Stimulated activated CD4-positive, alpha-beta T cell treated with anti-CD3 and anti-CD28 coated beads, TNF-alpha, amount 100 ng/mL, for 48 hours (primary cell): ENCODE data around the gene TBC1D1.

ENCODE experiments used
- DNase-seq, 3 donors: peaks; one replicate each; pipeline ENCODE4 v3.0.0-alpha.2; 2020; ENCODE audit warnings: low read depth in 3 of 3

Gene TBC1D1

DNA sequence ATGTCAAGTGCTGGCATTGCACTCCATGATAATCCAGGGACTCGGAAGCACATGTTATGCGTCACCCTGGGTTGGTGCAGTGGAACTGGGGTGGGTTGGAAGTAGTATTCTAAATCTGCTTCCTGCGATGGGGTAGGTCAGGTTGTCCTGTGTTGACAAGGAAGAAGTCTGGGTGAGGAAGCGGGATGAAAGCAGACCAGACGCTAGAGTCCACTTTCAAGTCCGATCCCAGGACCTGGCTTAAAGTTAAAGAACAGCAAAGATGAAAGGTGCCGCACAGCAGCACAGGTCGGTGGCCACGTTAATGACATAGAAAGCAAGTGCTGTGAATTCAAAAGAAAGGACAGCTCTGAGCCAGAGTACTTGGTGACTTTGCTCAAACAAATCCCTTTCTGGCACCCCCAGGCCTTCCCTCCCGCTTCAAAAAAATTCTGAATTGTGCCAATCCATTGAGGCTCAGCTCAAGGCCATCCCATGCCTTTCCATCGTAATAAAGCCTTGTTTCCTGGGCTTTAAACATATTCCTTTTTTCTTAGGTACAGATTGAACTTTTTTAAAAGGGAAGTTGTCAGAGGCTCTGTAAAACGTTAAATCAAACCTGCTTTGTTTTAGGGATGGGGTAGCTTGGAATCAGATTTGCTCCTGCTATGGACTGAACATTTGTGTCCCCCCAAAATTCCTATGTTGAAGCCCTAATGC, 187.1 kb downstream of the TBC1D1 start:
- no peak for DNase-seq

DNA sequence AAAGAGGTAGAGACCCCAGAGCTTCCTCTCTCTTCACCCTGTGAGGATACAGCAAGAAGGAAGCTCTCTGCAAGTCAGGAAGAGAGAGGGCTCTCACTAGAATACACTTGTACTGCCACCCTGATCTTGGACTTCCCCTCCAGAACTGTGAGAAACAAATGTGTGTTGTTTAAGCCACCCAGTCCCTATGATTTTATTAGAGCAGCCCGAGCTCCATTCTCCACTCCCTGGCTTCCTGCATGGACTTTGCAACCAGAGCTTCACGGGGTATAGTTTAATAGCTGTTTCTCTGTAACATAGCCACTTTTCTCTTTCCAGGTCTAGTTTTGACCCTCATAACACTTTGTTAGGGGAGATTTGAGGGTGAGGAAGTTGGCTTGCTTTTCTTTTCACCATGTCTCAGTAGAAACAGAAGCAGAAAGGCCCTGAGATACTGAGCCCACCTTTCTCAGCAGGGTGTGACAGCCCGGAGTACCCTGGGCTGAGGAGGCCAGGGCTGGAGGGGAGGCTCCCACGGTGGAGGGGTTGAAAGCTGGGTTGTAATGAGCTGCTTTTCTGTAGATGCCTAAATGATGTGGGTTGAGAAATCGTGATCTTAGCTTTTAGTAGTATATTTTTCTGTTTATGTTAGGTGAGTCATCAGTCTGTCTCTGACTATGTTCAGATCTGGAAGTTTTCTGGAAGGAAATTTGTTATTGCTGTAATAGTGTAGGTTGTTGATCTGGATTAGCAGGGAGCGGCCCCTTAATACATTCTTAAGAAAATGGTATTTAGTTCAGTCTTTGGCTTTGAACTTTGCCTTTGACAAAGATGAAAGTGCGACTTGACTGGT, 187.9 kb downstream of the TBC1D1 start:
- DNase-seq = no peak

DNA sequence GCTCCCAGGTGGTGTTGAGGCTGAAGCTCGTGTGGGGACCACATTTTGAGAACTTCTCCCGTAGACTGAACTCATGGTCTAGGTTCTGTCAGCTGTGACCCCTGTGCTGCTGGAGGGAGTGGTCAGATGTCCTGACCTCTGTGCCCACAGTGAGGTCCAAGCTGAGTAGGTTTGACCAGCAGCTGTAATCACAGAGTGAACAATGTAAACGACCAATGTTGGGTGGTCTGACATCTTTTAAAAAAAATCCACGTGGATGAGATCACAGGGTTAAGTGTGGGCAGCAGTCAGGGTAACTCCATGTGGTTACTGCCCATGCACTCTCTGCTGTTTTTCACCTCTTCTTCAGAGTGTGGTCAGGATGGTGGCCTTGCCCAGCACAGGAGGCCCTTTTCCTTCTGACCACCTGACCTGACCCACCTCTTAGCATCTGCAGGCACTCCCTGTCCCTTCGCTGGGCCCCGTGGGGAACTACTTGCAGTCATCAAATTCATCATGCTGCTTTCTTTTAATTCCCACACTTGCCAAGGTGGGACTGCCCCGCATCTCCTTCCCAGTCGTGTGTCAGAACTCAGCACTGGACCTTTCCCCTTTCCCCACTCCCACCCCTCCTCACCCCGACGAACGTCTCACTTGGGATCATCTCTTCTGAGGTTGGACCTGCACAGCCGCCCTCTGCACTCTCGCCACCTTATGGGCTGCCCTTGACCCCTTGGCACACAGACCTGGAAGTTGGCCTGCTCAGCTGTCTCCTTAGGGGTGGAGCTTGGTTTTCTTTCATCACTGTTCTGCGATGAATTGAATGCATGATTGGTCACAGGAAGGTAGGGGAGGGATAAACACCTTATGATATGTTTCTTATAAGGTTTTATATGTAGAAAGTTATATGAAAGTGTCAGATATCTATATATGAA, 189.4 kb downstream of the TBC1D1 start:
- DNase-seq = no peak

DNA sequence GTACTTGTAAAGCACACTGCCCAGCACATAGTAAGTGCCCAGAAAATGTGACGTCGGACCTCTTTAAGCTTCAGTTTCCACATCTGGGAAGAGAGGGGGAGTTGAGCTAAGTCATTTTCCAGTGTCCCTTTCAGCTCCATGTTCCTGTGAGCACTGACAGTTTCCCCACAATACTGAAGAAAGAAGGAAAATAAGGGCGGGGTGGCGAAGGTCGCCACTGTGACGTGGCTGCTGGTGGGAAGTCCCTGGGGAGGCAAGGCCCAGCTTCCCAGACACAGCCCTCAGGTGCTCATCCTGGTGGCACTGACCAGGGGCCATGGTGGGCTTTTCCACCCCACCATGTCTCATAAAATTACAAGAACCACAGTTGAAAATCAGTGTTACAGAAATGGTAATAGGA, 191.1 kb downstream of the TBC1D1 start:
- DNase-seq = no peak

DNA sequence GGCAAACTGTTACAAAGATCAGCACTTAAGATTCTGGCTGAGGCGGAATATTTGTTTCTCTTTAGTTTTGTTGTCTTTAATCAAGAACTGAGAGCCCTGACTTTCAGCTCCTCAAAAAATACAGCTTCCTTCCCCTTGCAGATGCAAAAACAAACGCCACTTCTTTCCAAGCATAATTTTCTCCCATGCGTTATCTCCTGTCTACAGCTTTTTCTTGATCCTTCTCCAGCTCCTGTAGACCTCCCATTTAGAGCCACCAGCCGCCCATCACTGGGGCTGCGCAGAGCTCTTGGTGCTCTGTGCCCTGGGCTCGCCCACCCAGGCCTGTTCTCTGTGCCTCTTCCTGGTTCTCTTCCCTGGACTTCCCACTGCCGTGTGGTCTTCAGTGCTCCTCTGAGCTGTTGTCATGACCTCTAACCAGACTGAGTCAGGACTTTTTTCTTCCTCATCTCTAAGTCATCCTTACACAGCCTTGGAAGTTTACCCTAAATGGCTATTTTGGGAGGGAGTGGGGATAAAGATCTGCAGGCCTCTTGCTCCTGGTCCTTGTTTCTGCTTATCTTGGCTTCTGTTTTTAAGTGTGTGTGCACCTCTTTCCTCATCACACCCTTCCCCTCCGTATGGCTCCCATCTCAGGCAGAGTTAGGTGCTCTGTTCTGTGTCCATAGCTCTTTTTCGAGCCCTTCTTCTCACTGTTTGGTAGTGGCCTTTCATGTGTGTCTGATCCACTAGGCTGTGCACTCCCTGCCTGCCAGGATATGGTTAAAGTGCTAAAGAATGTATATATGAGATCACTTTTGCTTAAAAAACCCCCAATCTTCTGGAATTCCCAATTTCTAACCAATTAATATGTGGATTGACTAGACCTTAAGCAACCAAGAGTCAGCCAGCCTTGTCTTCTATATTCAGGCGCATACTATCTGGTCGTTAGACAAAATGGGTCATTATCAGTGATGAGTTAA, 191.8 kb downstream of the TBC1D1 start:
- no peak for DNase-seq

DNA sequence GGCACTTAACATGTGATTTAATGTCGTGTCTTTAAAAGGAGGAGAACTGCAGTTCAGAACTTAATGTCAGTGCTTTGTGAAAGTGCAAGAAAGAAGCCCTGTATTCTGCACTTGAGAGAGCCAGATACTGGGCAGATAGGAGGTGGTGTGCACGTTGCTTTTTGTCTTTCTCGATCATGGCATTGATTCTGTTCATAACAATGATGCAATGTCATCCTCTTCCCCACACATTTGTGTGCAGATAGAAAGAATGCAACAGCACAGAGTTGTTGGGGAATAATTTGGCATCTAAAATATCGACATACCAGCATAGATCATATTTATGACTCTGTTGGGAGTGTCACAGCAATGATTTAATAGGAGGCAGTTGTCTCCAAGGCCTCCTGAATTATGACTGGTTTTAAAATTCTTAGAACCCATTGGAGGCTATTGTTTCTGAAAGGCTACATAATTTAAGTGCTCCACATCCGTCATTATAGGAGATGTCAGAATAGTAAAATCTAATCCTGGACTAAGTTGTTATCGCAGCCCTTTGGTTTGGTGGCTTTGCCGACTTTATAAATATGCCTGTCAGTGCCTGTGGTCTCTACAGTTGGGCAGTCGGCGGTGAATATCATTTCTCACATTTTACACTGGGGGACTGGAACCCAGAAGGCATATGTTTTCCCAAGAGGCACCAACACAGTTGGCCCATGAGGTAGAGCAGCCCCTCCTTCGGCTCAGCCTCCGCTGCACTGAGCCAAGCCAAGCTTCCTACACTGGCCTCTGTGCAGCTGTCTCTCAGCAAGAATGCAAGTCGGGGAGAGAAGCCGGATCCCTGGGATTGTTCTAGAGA, 194.2 kb downstream of the TBC1D1 start:
- no peak for DNase-seq

DNA sequence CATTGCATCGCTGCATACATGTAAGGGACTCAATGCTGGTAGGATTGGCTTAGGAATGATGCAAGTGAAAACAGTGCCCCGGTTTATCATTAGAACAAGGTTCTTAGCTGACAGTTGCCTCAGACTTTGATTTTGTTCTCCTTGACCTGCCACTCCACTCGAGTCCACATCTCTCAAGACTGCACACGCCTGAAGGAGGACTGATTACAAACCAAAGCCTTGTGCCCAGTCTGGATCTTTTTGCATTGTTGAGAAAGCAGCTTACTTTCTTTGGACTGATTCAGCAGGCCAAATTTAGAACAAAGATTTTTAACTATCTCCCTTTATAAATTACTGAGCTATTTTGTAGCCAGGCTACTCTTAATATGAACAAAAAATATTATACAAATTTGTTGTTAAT, 194.9 kb downstream of the TBC1D1 start:
- no peak for DNase-seq

DNA sequence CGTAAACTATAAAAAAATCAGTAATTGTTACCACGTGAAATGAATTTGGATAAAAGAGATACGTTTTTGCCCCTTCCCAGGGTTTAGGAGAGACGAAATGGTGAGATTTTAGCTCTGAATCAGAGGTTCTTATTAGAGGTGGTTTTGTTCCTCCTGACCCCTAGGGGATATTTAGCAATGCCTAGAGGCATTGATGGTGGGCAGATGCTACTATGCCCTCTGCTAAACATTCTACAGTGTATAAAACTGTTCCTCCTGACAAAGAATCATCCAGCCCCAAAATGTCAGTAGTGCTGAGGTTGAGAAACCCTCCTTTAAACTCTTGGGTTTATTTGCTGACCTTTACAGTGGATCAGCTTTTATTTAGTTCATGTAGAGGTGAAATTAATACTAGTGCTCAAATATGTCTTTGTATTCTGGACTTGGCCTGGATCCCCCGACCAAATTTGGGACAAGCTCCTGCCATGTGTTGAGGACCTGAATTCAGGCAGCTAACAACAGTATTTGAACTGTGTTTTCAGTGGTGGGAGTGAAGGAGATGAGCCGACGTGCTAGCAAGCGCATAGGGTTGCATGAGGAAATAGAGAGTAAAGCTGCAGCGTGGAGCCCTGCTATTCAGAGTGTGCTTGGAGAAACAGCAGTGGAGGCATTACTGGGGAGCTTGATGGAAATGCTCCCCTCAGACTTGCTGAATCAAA, 195.4 kb downstream of the TBC1D1 start:
- no peak for DNase-seq

DNA sequence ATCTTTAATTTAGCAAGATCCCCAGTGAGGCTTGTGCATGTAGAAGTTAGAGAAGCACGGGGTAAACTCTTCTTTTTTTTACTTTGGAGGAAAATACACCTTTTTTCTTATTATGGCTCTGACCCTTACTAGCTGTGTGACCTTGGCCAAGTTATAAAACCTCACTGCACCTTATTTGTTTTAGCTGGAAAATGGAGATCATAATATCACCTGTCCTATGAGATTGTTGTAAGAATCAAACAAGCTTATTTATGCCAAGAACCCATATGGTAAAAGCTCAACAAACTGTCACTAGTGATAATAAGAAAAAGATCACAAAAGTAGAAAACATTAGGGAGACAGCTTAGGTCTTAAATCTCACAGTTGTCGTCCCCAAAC, 196.0 kb downstream of the TBC1D1 start:
- no peak for DNase-seq

DNA sequence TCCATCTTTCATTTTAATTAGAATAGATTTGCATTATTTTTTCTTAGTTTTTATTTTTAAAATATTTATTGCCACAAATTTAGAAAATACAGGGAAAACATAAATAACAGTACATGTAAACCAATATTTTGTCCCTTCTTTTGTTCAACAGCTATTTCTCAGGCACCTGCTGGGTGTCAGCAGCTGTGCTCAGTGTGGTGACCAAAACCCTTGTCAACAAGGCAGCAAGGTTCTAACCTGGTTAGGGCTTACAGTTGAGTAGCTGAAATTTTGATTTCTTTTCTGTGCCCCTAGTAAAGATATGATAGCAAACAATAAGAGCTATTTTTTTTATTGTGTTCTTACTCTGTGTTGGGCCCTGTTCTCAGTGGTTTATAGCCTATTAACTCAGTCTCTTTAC, 197.4 kb downstream of the TBC1D1 start:
- no peak for DNase-seq

DNA sequence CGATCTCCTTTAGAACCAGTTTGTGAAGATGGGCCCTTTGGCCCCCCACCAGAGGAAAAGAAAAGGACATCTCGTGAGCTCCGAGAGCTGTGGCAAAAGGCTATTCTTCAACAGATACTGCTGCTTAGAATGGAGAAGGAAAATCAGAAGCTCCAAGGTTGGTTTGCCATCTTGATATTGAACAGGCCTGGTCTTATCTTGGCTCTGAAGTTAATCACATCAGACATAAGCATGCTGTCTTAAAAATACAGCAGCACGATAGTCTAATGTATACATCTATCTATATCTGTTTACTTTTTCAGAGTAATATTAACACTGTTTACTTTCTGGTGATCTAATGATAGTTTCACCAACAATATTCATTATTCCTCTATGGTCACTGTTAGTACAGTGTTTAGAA, 199.1 kb downstream of the TBC1D1 start:
- DNase-seq = no peak

DNA sequence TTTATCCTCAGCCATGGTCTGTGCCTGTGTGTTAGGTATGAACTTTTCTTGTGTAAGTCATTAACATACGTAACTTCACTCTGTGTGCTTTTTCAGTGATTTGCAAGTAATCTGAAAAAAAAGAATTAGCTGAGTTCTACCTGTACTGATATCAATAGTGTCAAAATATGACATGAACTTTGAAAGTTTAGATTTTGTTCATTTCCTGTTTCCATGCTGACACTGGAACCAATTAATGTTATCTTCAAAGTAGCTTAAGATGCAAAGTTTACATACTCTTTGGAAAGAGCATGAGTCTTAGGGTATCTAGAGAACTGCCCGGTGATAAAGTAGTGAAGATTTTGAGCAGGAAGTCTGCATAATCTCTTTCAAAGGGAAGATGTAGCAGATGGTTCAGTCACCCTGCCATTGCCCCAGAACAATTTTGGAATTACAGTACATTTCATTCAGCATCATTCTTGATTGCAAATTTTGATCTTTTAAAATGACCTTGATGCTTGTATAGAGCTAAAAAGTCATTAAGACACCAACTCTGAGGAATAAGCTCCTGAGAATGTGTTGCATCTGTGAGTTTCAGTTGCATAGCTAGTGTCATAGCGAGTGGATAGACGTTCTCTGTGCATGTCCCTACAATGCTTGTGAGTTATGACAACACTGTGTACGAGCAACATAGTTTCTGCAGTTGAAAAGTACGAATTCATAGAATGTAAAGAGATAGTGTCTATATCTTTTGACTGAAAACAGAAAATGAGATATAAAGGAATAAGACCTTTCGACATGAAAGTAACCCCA, 199.8 kb downstream of the TBC1D1 start:
- no peak for DNase-seq

DNA sequence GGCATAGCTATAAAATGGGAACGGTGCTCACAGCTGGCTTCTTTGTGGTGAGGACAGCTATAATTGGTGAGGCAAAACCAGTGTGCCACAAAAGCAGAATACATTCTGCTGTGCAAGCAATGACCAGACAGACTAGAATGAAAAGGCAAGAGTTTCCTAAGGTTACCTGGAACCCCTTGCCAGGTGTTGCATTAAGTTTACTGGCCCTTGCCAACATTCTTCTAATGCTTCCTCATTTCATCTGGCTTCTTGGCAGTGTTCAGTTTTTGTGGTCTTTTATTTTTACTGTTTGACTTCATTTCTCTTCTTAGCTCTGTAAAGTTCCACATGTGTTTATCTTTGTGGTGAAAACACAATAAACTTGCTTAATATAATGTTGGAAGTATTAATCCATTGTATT, 200.8 kb downstream of the TBC1D1 start:
- no peak for DNase-seq

DNA sequence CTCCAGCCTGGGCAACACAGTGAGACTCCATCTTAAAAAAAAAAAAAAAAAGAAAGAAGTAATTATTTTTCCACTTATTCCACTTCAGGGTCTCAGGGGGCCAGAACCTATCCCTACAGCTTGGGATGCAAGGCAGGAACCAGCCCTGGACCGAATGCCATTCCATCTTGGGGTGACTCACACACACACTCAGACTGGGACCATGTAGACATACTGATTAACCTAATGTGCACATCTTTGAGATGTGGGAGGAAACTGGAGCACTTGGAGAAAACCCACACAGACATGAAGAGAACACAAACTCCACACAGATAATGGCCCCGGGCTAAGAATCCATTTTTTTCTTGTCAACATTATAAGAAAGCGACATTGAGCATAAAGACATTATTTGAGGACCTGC, 201.8 kb downstream of the TBC1D1 start:
- DNase-seq = no peak

DNA sequence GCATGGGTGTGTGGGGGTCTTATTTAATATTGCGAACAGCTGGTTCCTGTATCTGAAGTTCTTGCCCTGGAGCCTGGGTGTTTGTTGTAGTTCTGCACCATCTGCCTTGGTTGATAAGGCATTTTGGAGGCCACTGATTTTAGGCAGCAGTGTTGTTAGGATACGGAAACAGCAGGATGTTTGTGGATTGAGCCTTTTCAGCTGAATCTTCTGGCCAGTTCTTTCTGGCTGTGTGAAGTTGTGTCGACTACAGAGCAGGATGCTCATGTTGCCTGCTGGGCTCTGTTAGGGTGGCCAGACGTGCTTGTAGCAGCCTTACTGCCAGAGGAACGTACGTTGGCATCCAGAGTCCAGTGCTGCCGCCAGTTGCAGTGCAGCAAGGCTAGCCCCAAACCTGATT, 203.5 kb downstream of the TBC1D1 start:
- DNase-seq = no peak

DNA sequence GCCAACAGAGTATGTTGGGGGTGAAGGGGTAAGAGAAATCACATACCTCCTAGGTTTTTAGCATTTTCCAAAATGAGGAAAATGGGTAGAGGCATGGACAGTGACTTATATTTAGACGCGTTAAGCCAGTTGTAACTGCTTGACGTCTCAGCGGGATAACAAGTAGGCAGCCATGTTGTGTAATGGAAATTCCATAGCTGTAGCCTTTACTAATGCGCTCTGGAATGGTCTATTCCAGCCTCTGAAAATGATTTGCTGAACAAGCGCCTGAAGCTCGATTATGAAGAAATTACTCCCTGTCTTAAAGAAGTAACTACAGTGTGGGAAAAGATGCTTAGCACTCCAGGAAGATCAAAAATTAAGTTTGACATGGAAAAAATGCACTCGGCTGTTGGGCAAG, 204.8 kb downstream of the TBC1D1 start:
- DNase-seq = no peak

DNA sequence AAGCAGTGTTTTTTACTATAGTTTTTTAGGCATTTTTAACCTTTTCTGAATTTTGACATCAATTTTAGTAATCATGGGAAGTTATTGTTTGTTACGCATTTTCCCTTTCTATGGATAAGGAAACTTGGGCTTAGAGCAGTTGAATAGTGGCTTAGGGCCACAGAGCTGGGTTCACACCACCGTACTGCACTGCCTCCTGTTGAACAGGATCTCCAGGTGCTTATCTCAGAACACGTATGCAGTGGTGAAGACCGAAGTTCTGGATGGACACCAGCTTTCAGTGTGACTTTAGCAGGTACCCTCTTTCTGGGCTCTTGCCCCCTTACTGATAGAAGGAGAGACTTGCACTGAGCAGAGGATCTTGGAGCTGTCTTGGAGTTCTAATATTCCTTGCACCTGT, 206.9 kb downstream of the TBC1D1 start:
- DNase-seq = no peak

DNA sequence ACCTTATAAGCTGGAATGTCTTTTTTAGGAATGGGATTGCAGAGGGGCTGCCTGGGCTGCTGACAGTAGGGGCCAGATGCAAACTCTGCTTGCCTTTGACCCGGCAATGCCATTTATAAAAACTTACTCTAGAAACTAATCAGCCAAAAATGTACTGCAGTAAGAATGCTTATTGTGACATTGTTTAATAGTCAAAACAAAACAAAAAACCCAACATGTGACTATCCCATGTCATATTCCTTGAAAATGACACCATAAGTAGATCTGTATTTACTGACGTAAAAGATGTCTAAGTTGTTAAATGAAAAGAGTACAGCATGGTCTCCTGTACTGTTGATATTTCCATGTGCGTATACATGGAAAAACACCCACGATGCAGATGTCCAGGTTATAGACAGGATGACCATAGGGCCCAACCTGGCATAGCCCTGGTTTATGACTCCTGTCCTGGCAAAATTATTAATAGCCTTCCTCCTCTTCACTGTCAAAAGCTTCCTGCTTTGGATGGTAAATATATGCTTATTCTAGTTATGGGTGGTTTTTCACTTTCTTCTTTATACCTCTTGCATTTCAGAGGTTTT, 208.2 kb downstream of the TBC1D1 start:
- DNase-seq = no peak
